Fibroblast of mammary gland (primary cell): ENCODE data around the gene ABCB6.

ENCODE experiments used
- DNase-seq: peaks from one replicate; pipeline ENCODE4 v3.0.0-alpha.2; 2010; ENCODE audit warnings: low read depth
- H3K4me3 ChIP-seq: 2 replicates; pipeline ENCODE4 v1.5.1; 2011; ENCODE audit warnings: low read depth, mild to moderate bottlenecking, low read length, moderate library complexity; ENCODE audit not compliant: control insufficient read depth
- TF ChIP-seq, protein P1 (sequence below): conservative IDR thresholded peaks from 2 replicates; pipeline ENCODE4 v1.5.1; 2011; ENCODE audit warnings: low read depth, low read length, inconsistent platforms; ENCODE audit not compliant: control insufficient read depth, insufficient read depth

The ABCB6 gene

GRCh38 chr2:219182331-219183150, 36.2 kb downstream of the ABCB6 start:
- TF ChIP-seq, protein P1, sequence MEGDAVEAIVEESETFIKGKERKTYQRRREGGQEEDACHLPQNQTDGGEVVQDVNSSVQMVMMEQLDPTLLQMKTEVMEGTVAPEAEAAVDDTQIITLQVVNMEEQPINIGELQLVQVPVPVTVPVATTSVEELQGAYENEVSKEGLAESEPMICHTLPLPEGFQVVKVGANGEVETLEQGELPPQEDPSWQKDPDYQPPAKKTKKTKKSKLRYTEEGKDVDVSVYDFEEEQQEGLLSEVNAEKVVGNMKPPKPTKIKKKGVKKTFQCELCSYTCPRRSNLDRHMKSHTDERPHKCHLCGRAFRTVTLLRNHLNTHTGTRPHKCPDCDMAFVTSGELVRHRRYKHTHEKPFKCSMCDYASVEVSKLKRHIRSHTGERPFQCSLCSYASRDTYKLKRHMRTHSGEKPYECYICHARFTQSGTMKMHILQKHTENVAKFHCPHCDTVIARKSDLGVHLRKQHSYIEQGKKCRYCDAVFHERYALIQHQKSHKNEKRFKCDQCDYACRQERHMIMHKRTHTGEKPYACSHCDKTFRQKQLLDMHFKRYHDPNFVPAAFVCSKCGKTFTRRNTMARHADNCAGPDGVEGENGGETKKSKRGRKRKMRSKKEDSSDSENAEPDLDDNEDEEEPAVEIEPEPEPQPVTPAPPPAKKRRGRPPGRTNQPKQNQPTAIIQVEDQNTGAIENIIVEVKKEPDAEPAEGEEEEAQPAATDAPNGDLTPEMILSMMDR = no peak
- H3K4me3 ChIP-seq = no peak overlapping the region
- DNase-seq = no peak

GRCh38 chr2:219181531-219181930, 37.2 kb downstream of the ABCB6 start:
- no peak overlapping the region for H3K4me3 ChIP-seq
- no peak for DNase-seq
- TF ChIP-seq, protein P1 = no peak

- no peak for DNase-seq
- TF ChIP-seq, protein P1 = no peak
Observed at GRCh38 chr2:219180961-219181360, 37.8 kb downstream of the ABCB6 start.

DNA sequence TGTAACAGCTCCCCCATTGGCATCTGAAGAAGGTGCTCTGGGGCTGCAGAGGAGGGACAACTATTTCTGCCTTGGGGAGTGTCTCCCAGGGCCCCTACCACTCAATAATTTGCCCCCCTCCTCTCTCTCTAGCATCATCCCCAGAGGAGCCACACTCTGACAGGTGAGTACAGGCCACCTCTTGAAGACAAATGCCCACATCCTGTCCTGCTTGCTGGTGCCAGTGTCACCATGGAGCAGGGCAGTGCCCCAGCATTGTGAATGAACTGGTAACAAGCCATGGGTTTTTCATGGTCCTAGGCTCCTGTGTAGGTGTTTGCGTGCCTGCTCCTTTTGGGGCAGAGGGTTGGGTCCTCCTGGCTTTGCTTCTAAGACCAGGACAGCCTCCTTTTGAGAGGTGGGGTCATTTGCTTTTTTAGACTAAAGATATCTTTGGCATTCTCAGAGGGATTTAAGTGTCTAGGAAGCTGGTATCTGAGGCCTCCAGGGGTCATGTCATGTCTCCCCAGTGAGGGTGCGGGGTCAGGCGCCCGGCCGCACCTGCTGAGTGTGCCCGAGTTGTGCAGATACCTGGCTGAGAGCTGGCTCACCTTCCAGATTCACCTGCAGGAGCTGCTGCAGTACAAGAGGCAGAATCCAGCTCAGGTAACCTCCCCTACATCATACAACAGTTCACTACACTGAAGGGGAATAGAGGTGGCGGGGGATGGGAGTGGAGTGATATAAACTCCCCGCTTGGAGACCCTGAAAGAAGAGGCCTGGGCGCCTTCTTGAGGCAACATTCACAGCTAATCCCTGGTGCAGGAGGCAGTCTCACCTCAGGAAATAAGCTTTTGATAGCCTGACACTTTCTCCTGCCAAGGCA, 38.9 kb downstream of the ABCB6 start:
- DNase-seq = no peak
- no peak overlapping the region for H3K4me3 ChIP-seq
- TF ChIP-seq, protein P1 = no peak

More at GRCh38 chr2:219180961-219181360, 37.8 kb downstream of the ABCB6 start:
- H3K4me3 ChIP-seq = no peak overlapping the region

GRCh38 chr2:219178377-219179175, 40.2 kb downstream of the ABCB6 start:
- DNase-seq = no peak
- peak overlapping the region; percentile 81 for H3K4me3 ChIP-seq
- TF ChIP-seq, protein P1 = no peak

- DNase-seq = peak; percentile 92
- TF ChIP-seq, protein P1 = no peak
- H3K4me3 ChIP-seq = peak within 1 kb of the TSS; percentile 88
Observed at GRCh38 chr2:219177552-219178376, 41.0 kb downstream of the ABCB6 start, which contains the start of gene RETREG2. RETREG2 (plus strand) TSS chr2:219178275; CDS start chr2:219178353, 78 bp downstream.
